DOHH2 (cell line): ENCODE measurements around the gene TLE2.
"Not testable (repeated sequence)": the region's sequence is repeated elsewhere in the genome, so short reads cannot be mapped to it uniquely, and the experiment has no call there.

Experiments used
- H3F3A ChIP-seq: fragments of 200-600 bp; sonication (generic), shearing (Covaris generic); 2 replicates; pipeline ENCODE4 v1.6.0; 2016; ENCODE audit warnings: antibody characterized with exemption, mild to moderate bottlenecking; ENCODE audit not compliant: control insufficient read depth, insufficient read depth
- H3K27ac ChIP-seq: fragments of 200-600 bp; sonication (generic); 2 replicates; pipeline ENCODE4 v1.5.1; 2014; ENCODE audit warnings: low read depth, mild to moderate bottlenecking, low read length, moderate library complexity
- H3K27me3 ChIP-seq: fragments of 200-600 bp; sonication (generic); 2 replicates; pipeline ENCODE4 v1.6.1; 2014; ENCODE audit warnings: mild to moderate bottlenecking, low read length, mixed read lengths; ENCODE audit not compliant: control insufficient read depth
- H3K36me3 ChIP-seq: fragments of 200-600 bp; sonication (generic); 2 replicates; pipeline ENCODE4 v1.6.1; 2014; ENCODE audit warnings: mild to moderate bottlenecking, low read length, moderate library complexity, mixed read lengths; ENCODE audit not compliant: control insufficient read depth
- H3K4me1 ChIP-seq: fragments of 200-600 bp; sonication (generic); 2 replicates; pipeline ENCODE4 v1.6.1; 2014; ENCODE audit warnings: mild to moderate bottlenecking, low read length, mixed read lengths; ENCODE audit not compliant: control insufficient read depth
- H3K4me2 ChIP-seq: fragments of 200-600 bp; sonication (generic); 2 replicates; pipeline ENCODE4 v1.6.0; 2014; ENCODE audit warnings: mild to moderate bottlenecking, low read length, moderate library complexity
- H3K4me3 ChIP-seq: fragments of 200-600 bp; sonication (generic); 2 replicates; pipeline ENCODE4 v1.5.1; 2014; ENCODE audit warnings: mild to moderate bottlenecking, low read length, mixed read lengths
- H3K79me2 ChIP-seq: fragments of 200-600 bp; sonication (generic); 2 replicates; pipeline ENCODE4 v1.6.1; 2014; ENCODE audit warnings: mild to moderate bottlenecking, low read length, mixed read lengths; ENCODE audit not compliant: control insufficient read depth
- H3K9me2 ChIP-seq: fragments of 200-600 bp; sonication (generic); replicated peaks from 2 replicates; pipeline ENCODE4 v1.6.1; 2014; ENCODE audit warnings: mild to moderate bottlenecking, low read length, mixed read lengths; ENCODE audit not compliant: control insufficient read depth
- H3K9me3 ChIP-seq: fragments of 200-600 bp; sonication (generic); 2 replicates; pipeline ENCODE4 v1.6.1; 2014; ENCODE audit warnings: antibody characterized with exemption, low read length, mixed read lengths; ENCODE audit not compliant: control insufficient read depth, insufficient read depth
- H4K20me1 ChIP-seq: fragments of 200-600 bp; sonication (generic); 2 replicates; pipeline ENCODE4 v1.6.0; 2014; ENCODE audit warnings: low read depth, mild to moderate bottlenecking, antibody characterized with exemption, low read length, moderate library complexity; ENCODE audit not compliant: control insufficient read depth, insufficient read depth
- CTCF ChIP-seq: fragments of 200-600 bp; sonication (generic); IDR thresholded peaks from one replicate; pipeline ENCODE4 v1.5.1; 2014; ENCODE audit warnings: antibody characterized with exemption, mild to moderate bottlenecking, low read depth, low read length; ENCODE audit not compliant: poor library complexity, severe bottlenecking
- EZH2phosphoT487 ChIP-seq: fragments of 200-600 bp; sonication (generic); IDR thresholded peaks from 2 replicates; pipeline ENCODE4 v1.6.1; 2017; ENCODE audit warnings: borderline replicate concordance, mild to moderate bottlenecking, antibody characterized with exemption, low read length, moderate library complexity, mixed read lengths

The TLE2 gene

GRCh38 chr19:3013263-3013725 lies 15.8 kb downstream of the TLE2 start:
- TF ChIP-seq EZH2phosphoT487 (no peak), CTCF (no peak)
- Histone ChIP-seq H3K27ac (no peak overlapping the region), H3K27me3 (no peaks in the 10 kb centered on the region)

GRCh38 chr19:3012621-3013262 lies 16.3 kb downstream of the TLE2 start:
- Histone ChIP-seq H3K4me3 (no peak overlapping the region), H3K79me2 (no peaks in the 10 kb centered on the region), H3K27me3 (no peaks in the 10 kb centered on the region), H4K20me1 (no peaks in the 10 kb centered on the region), H3K27ac (no peak overlapping the region), H3F3A (no peaks in the 10 kb centered on the region), H3K9me2 (no peaks in the 10 kb centered on the region), H3K4me1 (no peaks in the 10 kb centered on the region), H3K36me3 (no peaks in the 10 kb centered on the region), H3K9me3 (no peaks in the 10 kb centered on the region), H3K4me2 (no peak overlapping the region)
- TF ChIP-seq EZH2phosphoT487, result no peak
- no peak for TF ChIP-seq CTCF

More at GRCh38 chr19:3013263-3013725, 15.8 kb downstream of the TLE2 start:
- Histone ChIP-seq H3K4me1 (no peaks in the 10 kb centered on the region), H3K9me2 (no peaks in the 10 kb centered on the region), H3K36me3 (no peaks in the 10 kb centered on the region), H3F3A (no peaks in the 10 kb centered on the region), H4K20me1 (no peaks in the 10 kb centered on the region), H3K4me2 (no peak overlapping the region), H3K79me2 (no peaks in the 10 kb centered on the region), H3K4me3 (no peak overlapping the region), H3K9me3 (no peaks in the 10 kb centered on the region)

- not testable (repeated sequence) for H3K9me2 ChIP-seq, H3K27ac ChIP-seq, H3K79me2 ChIP-seq, H3K36me3 ChIP-seq, H3F3A ChIP-seq, H3K27me3 ChIP-seq, H3K4me3 ChIP-seq, H3K4me2 ChIP-seq, H4K20me1 ChIP-seq, H3K4me1 ChIP-seq, H3K9me3 ChIP-seq
These were observed 17.0 kb downstream of the TLE2 start for GRCh38 chr19:3012059-3012458.

- Histone ChIP-seq H3K4me3 (no peak overlapping the region), H3K27me3 (no peaks in the 10 kb centered on the region), H3K4me1 (no peaks in the 10 kb centered on the region), H3K4me2 (no peak overlapping the region), H3K9me2 (no peaks in the 10 kb centered on the region), H3K36me3 (no peaks in the 10 kb centered on the region), H3F3A (no peaks in the 10 kb centered on the region), H3K79me2 (no peaks in the 10 kb centered on the region), H3K9me3 (no peaks in the 10 kb centered on the region), H3K27ac (no peak overlapping the region), H4K20me1 (no peaks in the 10 kb centered on the region)
- TF ChIP-seq EZH2phosphoT487, result no peak
- TF ChIP-seq CTCF, result no peak
These were observed 18.2 kb downstream of the TLE2 start for GRCh38 chr19:3010871-3011270.
